SK-N-MC (cell line): ENCODE results near the gene DEDD.

Experiments used
- DNase-seq: peaks from one replicate; pipeline ENCODE4 v3.0.0-alpha.2; 2011; ENCODE audit warnings: low read depth, low spot score
- H3K27ac ChIP-seq: fragments of 200-600 bp; sonication (generic); 2 replicates; pipeline ENCODE4 v1.5.1; 2016; ENCODE audit warnings: mixed run types
- H3K36me3 ChIP-seq: fragments of 200-600 bp; sonication (generic); 2 replicates; pipeline ENCODE4 v1.6.1; 2017; ENCODE audit warnings: antibody characterized with exemption, low read length, mixed read lengths; ENCODE audit not compliant: insufficient read depth
- H3K4me3 ChIP-seq: fragments of 200-600 bp; sonication (generic); 2 replicates; pipeline ENCODE4 v1.5.1; 2016
- H3K9ac ChIP-seq: fragments of 200-600 bp; sonication (generic); 2 replicates; pipeline ENCODE4 v1.8.0; 2017; ENCODE audit warnings: mixed run types, mixed read lengths; ENCODE audit not compliant: insufficient read length
- H3K9me3 ChIP-seq: fragments of 200-600 bp; sonication (generic); 2 replicates; pipeline ENCODE4 v1.6.1; 2017; ENCODE audit warnings: low read depth, mild to moderate bottlenecking, antibody characterized with exemption, low read length, moderate library complexity, mixed read lengths
- EZH2 ChIP-seq: fragments of 200-600 bp; sonication (generic); IDR thresholded peaks from one replicate; pipeline ENCODE4 v1.6.1; 2017; ENCODE audit warnings: antibody characterized with exemption
- FOXP2 ChIP-seq: optimal IDR thresholded peaks from 2 replicates; pipeline ENCODE3; 2011; ENCODE audit warnings: mild to moderate bottlenecking, moderate library complexity; ENCODE audit not compliant: insufficient read depth; ENCODE audit errors: extremely low read length, control extremely low read depth
- POLR2AphosphoS5 ChIP-seq: IDR thresholded peaks from 2 replicates; pipeline ENCODE4 v1.6.1; 2012; ENCODE audit warnings: mild to moderate bottlenecking, low read depth, low read length, borderline replicate concordance

Gene DEDD

DNA sequence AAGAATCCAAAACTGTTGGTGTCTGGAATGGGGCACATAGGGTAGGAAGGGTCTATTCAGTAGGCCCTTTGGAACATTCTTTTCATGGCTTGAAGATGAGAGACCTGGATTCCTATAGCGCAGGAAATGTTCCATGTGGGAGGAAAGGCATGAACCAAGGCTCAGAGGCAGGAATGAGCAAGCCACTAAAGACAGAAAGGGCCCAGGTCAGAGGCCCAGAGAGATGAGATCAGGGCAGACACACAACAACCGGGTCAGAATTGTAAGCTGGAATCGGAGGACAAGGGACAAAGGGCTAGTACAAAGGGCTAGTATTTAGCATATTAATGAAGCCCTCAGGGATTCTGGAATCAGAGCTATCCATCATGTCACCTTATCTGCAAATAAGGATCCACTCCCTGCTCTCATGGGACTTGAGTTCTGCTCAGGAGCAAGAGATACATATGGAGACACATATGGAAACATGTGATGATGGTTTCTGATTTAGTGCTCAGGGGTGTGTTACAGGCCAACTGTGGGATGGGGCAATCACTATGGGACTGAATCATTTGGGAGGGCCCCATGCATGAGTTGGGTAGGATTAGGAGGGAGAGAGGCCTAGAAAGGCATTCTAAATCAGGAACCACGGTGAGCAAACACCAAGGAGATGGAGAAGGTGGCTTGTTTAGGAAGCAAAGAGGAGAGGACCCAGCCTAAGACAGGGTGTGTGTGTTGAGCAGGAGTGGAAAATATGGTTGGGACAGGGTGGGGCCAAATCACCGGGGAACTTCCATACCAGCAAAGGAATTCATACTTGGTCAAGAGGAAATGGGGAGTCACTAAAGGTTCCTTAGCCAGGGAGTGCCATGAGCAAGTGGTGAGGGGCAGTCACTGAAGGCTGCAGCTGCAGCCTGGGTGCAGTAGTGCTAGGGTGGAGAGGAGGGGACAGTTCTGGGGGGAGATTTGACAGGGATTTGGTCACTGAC, 51.7 kb downstream of the DEDD start:
- no peak for DNase-seq
- Histone ChIP-seq H3K36me3 (no peaks in the 10 kb centered on the region), H3K4me3 (no peak overlapping the region), H3K27ac (no peak overlapping the region), H3K9me3 (no peaks in the 10 kb centered on the region), H3K9ac (no peak overlapping the region)
- no peak for TF ChIP-seq FOXP2
- TF ChIP-seq EZH2, result no peak
- no peak for TF ChIP-seq POLR2AphosphoS5

GRCh38 chr1:161079436-161080110, 52.9 kb downstream of the DEDD start:
- H3K9me3 ChIP-seq, result no peaks in the 10 kb centered on the region
- no peak overlapping the region for H3K4me3 ChIP-seq
- no peaks in the 10 kb centered on the region for H3K36me3 ChIP-seq
- no peak overlapping the region for H3K27ac ChIP-seq
- no peak for DNase-seq
- TF ChIP-seq EZH2 (no peak), FOXP2 (no peak), POLR2AphosphoS5 (no peak)
- H3K9ac ChIP-seq, result no peak overlapping the region

- Histone ChIP-seq H3K9ac (no peak overlapping the region), H3K9me3 (no peaks in the 10 kb centered on the region), H3K27ac (no peak overlapping the region), H3K4me3 (no peak overlapping the region), H3K36me3 (no peaks in the 10 kb centered on the region)
- no peak for TF ChIP-seq POLR2AphosphoS5
- TF ChIP-seq EZH2, result no peak
- TF ChIP-seq FOXP2, result no peak
- DNase-seq, result no peak
Observed at GRCh38 chr1:161077426-161077825, 55.0 kb downstream of the DEDD start.

DNA sequence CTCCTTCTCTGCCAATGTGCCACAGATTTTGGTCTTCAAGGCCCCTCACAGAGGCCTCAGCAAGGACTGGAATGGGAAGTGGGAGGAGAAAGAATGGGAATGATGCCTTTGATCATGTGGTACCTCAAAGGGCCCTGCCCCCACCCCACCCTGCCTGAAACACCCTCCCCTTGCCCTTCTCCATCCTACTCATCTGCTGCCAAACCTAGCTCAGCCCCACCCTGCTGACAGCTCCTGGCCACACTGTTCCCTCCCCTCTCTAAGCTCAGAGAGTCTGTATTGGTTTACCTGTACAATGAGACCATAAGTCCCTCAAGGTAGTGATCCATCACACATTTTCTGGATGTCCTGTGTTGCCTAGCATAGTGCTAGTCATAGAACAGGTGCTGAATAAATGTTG, 56.1 kb downstream of the DEDD start:
- no peak for DNase-seq
- no peak for TF ChIP-seq EZH2
- no peak for TF ChIP-seq POLR2AphosphoS5
- TF ChIP-seq FOXP2, result no peak
- Histone ChIP-seq H3K9ac (no peak overlapping the region), H3K9me3 (no peaks in the 10 kb centered on the region), H3K4me3 (no peak overlapping the region), H3K27ac (no peak overlapping the region), H3K36me3 (no peaks in the 10 kb centered on the region)

DNA sequence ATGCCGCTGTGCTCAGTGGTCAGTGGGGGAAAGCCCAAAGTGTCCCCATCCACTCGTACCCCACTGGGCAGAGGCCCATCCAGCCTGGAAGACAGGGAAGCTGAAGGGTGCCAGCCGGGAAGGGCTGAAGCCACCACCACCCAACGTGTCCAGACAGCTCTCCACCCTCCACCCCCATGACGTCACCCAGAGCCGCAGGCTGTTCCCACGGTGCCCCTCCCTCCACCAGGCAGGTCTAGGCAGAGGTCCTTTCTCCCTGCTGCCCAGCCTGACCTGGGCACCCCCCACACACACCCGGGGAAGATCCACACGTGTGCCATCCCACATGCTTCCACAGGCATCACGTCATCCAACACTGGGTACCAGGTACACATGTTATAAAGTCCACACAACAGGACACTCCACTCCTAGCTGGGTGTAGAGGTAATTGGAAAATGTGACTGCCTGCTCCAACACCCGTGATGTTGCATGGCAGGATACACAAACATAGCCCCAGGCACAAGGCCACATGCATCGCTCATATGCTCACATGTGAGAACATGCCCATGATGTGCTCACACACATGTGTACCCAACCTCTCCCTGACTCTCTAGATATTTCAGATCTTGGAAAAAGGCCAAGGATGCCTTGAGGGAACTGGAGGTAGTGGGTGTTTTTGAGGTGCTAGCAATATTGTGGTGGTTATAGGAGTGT, 57.6 kb downstream of the DEDD start:
- Histone ChIP-seq H3K9ac (no peak overlapping the region), H3K27ac (no peak overlapping the region), H3K4me3 (no peak overlapping the region), H3K36me3 (no peaks in the 10 kb centered on the region), H3K9me3 (no peaks in the 10 kb centered on the region)
- DNase-seq, result no peak
- TF ChIP-seq POLR2AphosphoS5 (no peak), EZH2 (no peak), FOXP2 (no peak)

DNA sequence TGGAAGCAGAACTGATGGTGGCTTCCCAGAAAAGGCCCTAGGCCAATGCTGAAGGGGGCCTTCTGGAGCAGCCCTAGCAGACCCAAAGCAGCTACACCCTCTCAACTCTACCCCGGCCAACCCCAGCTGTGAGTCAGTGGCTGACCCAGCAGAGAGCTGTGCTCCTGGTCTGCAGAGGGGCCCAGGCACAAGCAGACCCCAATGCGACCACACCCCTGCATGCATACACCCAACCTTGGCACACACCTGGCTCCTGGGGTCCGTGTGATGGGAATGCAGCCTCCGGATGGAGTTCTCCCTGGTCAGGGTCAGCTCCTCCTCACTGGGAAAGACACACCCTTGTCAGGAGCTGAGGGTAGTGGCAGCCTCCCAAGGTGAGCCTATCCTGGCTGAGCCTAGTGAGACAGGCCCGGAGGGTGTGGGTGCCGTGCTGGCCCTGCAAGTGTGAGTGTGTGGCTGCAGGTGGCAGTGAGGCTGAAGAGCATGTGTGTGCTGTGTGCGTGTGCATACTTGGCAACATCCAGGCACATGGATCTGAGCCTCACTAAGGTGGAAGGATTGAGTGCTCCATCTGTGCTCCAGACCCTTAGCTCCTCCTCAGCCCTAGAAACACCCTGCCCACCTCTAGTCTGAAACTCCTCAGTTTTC, 58.9 kb downstream of the DEDD start:
- Histone ChIP-seq H3K27ac (no peak overlapping the region), H3K4me3 (no peak overlapping the region), H3K9ac (no peak overlapping the region), H3K36me3 (no peaks in the 10 kb centered on the region), H3K9me3 (no peaks in the 10 kb centered on the region)
- DNase-seq, result no peak
- TF ChIP-seq POLR2AphosphoS5 (no peak), EZH2 (no peak), FOXP2 (no peak)

GRCh38 chr1:161072751-161073449, 59.6 kb downstream of the DEDD start:
- no peak overlapping the region for H3K9ac ChIP-seq
- TF ChIP-seq POLR2AphosphoS5, result no peak
- TF ChIP-seq FOXP2, result no peak
- no peak for TF ChIP-seq EZH2
- DNase-seq, result no peak
- H3K36me3 ChIP-seq, result no peaks in the 10 kb centered on the region
- H3K9me3 ChIP-seq, result no peaks in the 10 kb centered on the region
- H3K4me3 ChIP-seq, result no peak overlapping the region
- no peak overlapping the region for H3K27ac ChIP-seq

DNA sequence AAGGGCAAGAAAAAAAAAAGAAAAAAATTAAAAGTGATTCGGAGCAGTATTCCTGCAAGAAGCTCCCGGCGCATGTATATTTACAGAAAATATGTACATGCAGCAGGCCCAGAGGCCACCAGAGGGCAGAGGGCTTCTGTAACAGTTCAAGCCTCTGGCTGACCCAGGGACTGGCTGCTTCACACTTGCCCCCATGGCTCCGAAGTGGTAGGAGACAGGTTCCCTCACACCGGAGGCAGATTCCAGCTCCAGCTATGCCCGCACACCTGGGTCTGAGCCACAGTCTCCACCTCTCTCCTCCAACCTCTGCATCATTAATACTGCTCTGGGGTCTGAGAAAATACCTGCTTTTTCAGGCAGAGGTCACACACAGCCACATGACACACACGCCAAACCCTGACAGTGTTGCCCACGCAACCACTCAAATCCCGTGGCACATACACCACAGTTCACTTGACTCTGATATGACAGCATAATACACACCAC, 60.5 kb downstream of the DEDD start:
- TF ChIP-seq FOXP2 (no peak), POLR2AphosphoS5 (no peak), EZH2 (no peak)
- no peak overlapping the region for H3K9ac ChIP-seq
- H3K36me3 ChIP-seq, result no peaks in the 10 kb centered on the region
- no peak overlapping the region for H3K4me3 ChIP-seq
- no peaks in the 10 kb centered on the region for H3K9me3 ChIP-seq
- H3K27ac ChIP-seq, result no peak overlapping the region
- no peak for DNase-seq
